ENCODE results near the gene CNST.

GRCh38 chr1:246530482-246530881 is 35.8 kb upstream of the CNST start:
- TF ChIP-seq CTCF (conservative IDR thresholded peaks at IDR 0.05; ENCODE audit: low read depth, low read length) (no peak), EZH2 (IDR thresholded peaks at IDR 0.05; ENCODE audit: borderline replicate concordance, low read depth, low read length, poor library complexity, severe bottlenecking) (no peak)

Measured in A673 (cell line).